Hippocampal formation (tissue), 2 donors: ENCODE data around the gene TRPM7.

Source experiments
- DNase-seq, 2 donors: peaks; one replicate each; lab custom pipeline; 2025; lab: John Stamatoyannopoulos, UW

The TRPM7 gene

GRCh38 chr15:50562735-50563640 is 123.6 kb downstream of the TRPM7 start:
- DNase-seq: no peak

GRCh38 chr15:50558012-50558411 is 128.6 kb downstream of the TRPM7 start:
- no peak for DNase-seq

- no peak for DNase-seq
Observed at GRCh38 chr15:50556642-50557371, 129.8 kb downstream of the TRPM7 start.

GRCh38 chr15:50552238-50552637 is 134.4 kb downstream of the TRPM7 start:
- no peak for DNase-seq

DNA sequence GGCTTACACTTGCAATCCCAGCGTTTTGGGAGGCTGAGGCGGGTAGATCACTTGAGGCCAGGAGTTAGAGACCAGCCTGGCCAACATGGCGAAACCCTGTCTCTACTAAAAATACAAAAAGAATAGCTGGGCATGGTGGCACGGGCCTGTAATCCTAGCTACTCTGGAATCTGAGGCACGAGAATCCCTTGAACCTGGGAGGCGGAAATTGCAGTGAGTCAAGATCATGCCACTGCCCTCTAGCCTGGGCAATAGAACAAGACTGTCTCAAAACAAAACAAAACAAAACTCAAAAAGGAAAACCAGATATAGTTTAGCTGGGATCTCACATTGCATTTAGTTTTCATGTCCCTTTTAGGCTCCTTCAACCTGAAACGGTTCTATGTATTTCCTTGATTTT is 137.3 kb downstream of the TRPM7 start:
- no peak for DNase-seq

- no peak for DNase-seq
Observed at GRCh38 chr15:50546566-50546965, 140.0 kb downstream of the TRPM7 start, which contains the start of gene USP50. Gene USP50, minus strand, starts transcription at chr15:50546666. Its CDS starts 141 bp downstream, at chr15:50546525.

DNA sequence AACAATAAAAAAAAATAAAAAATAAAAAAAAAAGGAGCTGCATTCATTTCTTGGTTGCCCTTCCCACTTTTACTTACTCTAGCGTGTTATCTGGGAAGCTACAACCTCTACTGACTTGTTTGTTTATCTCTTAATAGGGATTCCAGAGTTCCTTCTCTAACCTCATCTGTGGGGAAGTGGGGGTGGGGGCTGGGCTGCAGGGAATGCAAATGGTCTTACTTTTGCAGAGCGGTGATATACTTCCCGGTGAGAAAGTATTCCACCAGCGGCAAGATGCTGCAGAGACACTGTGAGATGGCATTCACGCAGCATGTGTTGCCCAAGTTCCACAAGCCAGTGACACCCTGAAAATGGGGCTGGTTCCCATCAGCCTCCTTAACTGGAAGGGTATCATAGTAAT is 142.2 kb downstream of the TRPM7 start:
- DNase-seq: no peak

- no peak for DNase-seq
Observed at GRCh38 chr15:50543556-50543955, 143.0 kb downstream of the TRPM7 start.

GRCh38 chr15:50542887-50543210 is 143.7 kb downstream of the TRPM7 start:
- no peak for DNase-seq

- DNase-seq: no peak
Observed at GRCh38 chr15:50531766-50532165, 154.8 kb downstream of the TRPM7 start.

- no peak for DNase-seq
Observed at GRCh38 chr15:50531163-50531562, 155.4 kb downstream of the TRPM7 start.

- no peak for DNase-seq
Observed at GRCh38 chr15:50523851-50524251, 162.7 kb downstream of the TRPM7 start.

- no peak for DNase-seq
Observed at GRCh38 chr15:50519740-50520425, 166.7 kb downstream of the TRPM7 start.

- DNase-seq: no peak
Observed at GRCh38 chr15:50513001-50513400, 173.6 kb downstream of the TRPM7 start.
